Activated naive CD4-positive, alpha-beta T cell treated with anti-CD3 and anti-CD28 coated beads, Interleukin-2, amount 50 U/mL, for 24 hours (primary cell): ENCODE measurements around the gene ACOXL.
A peak's percentile ranks its signal among the peaks of the same experiment; 100 is the strongest.
"Not testable (repeated sequence)": the region's sequence is repeated elsewhere in the genome, so short reads cannot be mapped to it uniquely, and the experiment has no call there.

Experiments
- H3K27ac Mint-ChIP-seq: one replicate; pipeline ENCODE4 v1.8.0; 2021; ENCODE audit warnings: mild to moderate bottlenecking, mixed read lengths
- H3K27me3 Mint-ChIP-seq: one replicate; pipeline ENCODE4 v1.8.0; 2021; ENCODE audit warnings: mixed read lengths
- H3K36me3 Mint-ChIP-seq: one replicate; pipeline ENCODE4 v1.8.0; 2021; ENCODE audit warnings: mixed read lengths
- H3K4me1 Mint-ChIP-seq: one replicate; pipeline ENCODE4 v1.8.0; 2021; ENCODE audit warnings: mixed read lengths
- H3K4me3 Mint-ChIP-seq: one replicate; pipeline ENCODE4 v1.8.0; 2021; ENCODE audit warnings: mild to moderate bottlenecking, mixed read lengths
- H3K9me3 Mint-ChIP-seq: one replicate; pipeline ENCODE4 v1.8.0; 2021; ENCODE audit warnings: mixed read lengths

Gene ACOXL

GRCh38 chr2:110732422-110733413 is at the start of gene ACOXL:
Gene ACOXL, plus strand, starts transcription at chr2:110732573. Its CDS starts 35,817 bp downstream, at chr2:110768390.
- H3K36me3 Mint-ChIP-seq = no peaks in the 10 kb centered on the region
- H3K4me3 Mint-ChIP-seq = peak within 1 kb of the TSS; percentile 67
- no peak within 1 kb of the TSS for H3K27ac Mint-ChIP-seq
- no peaks in the 10 kb centered on the region for H3K9me3 Mint-ChIP-seq
- peaks cover 50% of the 10 kb centered on the region for H3K27me3 Mint-ChIP-seq
- H3K4me1 Mint-ChIP-seq = peaks cover 15% of the 10 kb centered on the region

GRCh38 chr2:110682872-110683271 is 49.5 kb upstream of the ACOXL start:
- Mint-ChIP-seq H3K27me3 (no peaks in the 10 kb centered on the region), H3K9me3 (no peaks in the 10 kb centered on the region), H3K4me3 (no peak overlapping the region), H3K27ac (no peak overlapping the region), H3K36me3 (no peaks in the 10 kb centered on the region), H3K4me1 (peaks cover 12% of the 10 kb centered on the region)

- not testable (repeated sequence) for H3K4me1 Mint-ChIP-seq, H3K36me3 Mint-ChIP-seq, H3K9me3 Mint-ChIP-seq, H3K27me3 Mint-ChIP-seq, H3K4me3 Mint-ChIP-seq, H3K27ac Mint-ChIP-seq
Observed at GRCh38 chr2:110687775-110688484, 44.4 kb upstream of the ACOXL start.

GRCh38 chr2:110688594-110689091 is 43.7 kb upstream of the ACOXL start:
- no peak overlapping the region for H3K27ac Mint-ChIP-seq
- no peaks in the 10 kb centered on the region for H3K9me3 Mint-ChIP-seq
- no peaks in the 10 kb centered on the region for H3K27me3 Mint-ChIP-seq
- no peak overlapping the region for H3K4me3 Mint-ChIP-seq
- H3K36me3 Mint-ChIP-seq = no peaks in the 10 kb centered on the region
- H3K4me1 Mint-ChIP-seq = no peaks in the 10 kb centered on the region

GRCh38 chr2:110690083-110690965 is 42.0 kb upstream of the ACOXL start:
- Mint-ChIP-seq H3K27me3 (peaks cover 3% of the 10 kb centered on the region), H3K4me1 (peaks cover 3% of the 10 kb centered on the region), H3K9me3 (no peaks in the 10 kb centered on the region), H3K4me3 (no peak overlapping the region), H3K27ac (no peak overlapping the region), H3K36me3 (no peaks in the 10 kb centered on the region)

- Mint-ChIP-seq H3K27ac (no peak overlapping the region), H3K4me1 (peaks cover 5% of the 10 kb centered on the region), H3K27me3 (peaks cover 4% of the 10 kb centered on the region), H3K36me3 (no peaks in the 10 kb centered on the region), H3K4me3 (no peak overlapping the region), H3K9me3 (no peaks in the 10 kb centered on the region)
Observed at GRCh38 chr2:110691612-110692258, 40.6 kb upstream of the ACOXL start.

GRCh38 chr2:110695146-110695898 is 37.1 kb upstream of the ACOXL start:
- H3K27me3 Mint-ChIP-seq, H3K4me1 Mint-ChIP-seq, H3K9me3 Mint-ChIP-seq, H3K27ac Mint-ChIP-seq, H3K36me3 Mint-ChIP-seq, H3K4me3 Mint-ChIP-seq: not testable (repeated sequence)

- not testable (repeated sequence) for H3K4me1 Mint-ChIP-seq, H3K27ac Mint-ChIP-seq, H3K4me3 Mint-ChIP-seq, H3K27me3 Mint-ChIP-seq, H3K36me3 Mint-ChIP-seq, H3K9me3 Mint-ChIP-seq
Observed at GRCh38 chr2:110698253-110698652, 34.1 kb upstream of the ACOXL start.

GRCh38 chr2:110702514-110703380 is 29.6 kb upstream of the ACOXL start:
- H3K4me1 Mint-ChIP-seq = no peaks in the 10 kb centered on the region
- H3K36me3 Mint-ChIP-seq = no peaks in the 10 kb centered on the region
- no peaks in the 10 kb centered on the region for H3K9me3 Mint-ChIP-seq
- H3K4me3 Mint-ChIP-seq = no peak overlapping the region
- H3K27me3 Mint-ChIP-seq = peaks cover 6% of the 10 kb centered on the region
- H3K27ac Mint-ChIP-seq = no peak overlapping the region

GRCh38 chr2:110707386-110707965 is 24.9 kb upstream of the ACOXL start:
- Mint-ChIP-seq H3K4me1 (no peaks in the 10 kb centered on the region), H3K27me3 (peaks cover 21% of the 10 kb centered on the region), H3K4me3 (no peak overlapping the region), H3K36me3 (no peaks in the 10 kb centered on the region), H3K9me3 (no peaks in the 10 kb centered on the region), H3K27ac (no peak overlapping the region)

GRCh38 chr2:110708455-110708854 is 23.9 kb upstream of the ACOXL start:
- no peak overlapping the region for H3K4me3 Mint-ChIP-seq
- no peaks in the 10 kb centered on the region for H3K9me3 Mint-ChIP-seq
- H3K36me3 Mint-ChIP-seq = no peaks in the 10 kb centered on the region
- H3K27ac Mint-ChIP-seq = no peak overlapping the region
- peaks cover 24% of the 10 kb centered on the region for H3K27me3 Mint-ChIP-seq
- no peaks in the 10 kb centered on the region for H3K4me1 Mint-ChIP-seq

- Mint-ChIP-seq H3K4me3 (no peak overlapping the region), H3K27ac (no peak overlapping the region), H3K4me1 (no peaks in the 10 kb centered on the region), H3K9me3 (no peaks in the 10 kb centered on the region), H3K36me3 (no peaks in the 10 kb centered on the region), H3K27me3 (peaks cover 29% of the 10 kb centered on the region)
Observed at GRCh38 chr2:110712737-110713136, 19.6 kb upstream of the ACOXL start.
